ENCODE data around the gene KRTAP1-1.
"Not testable (repeated sequence)": the region's sequence is repeated elsewhere in the genome, so short reads cannot be mapped to it uniquely, and the experiment has no call there.

Gene KRTAP1-1

DNA sequence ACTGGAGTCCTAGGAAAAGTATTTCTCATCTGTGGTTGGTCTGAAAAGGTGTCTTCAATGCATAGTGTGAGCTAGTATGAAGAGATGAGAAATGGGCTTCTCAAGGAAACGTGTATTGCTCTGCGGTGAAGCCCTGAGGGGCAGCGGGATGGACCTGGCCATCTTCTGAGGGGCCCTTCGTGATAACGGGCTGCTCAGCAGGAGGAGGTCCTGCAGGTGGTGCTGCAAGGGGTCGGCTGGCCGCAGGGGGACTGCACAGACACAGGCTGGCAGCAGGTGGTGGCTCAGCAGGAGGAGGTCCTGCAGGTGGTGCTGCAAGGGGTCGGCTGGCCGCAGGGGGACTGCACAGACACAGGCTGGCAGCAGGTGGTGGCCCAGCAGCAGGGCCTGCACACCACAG lies 13.3 kb upstream of the KRTAP1-1 start:
- not testable (repeated sequence) for H3K79me2 ChIP-seq (ENCODE audit: insufficient read depth, low read length)

DNA sequence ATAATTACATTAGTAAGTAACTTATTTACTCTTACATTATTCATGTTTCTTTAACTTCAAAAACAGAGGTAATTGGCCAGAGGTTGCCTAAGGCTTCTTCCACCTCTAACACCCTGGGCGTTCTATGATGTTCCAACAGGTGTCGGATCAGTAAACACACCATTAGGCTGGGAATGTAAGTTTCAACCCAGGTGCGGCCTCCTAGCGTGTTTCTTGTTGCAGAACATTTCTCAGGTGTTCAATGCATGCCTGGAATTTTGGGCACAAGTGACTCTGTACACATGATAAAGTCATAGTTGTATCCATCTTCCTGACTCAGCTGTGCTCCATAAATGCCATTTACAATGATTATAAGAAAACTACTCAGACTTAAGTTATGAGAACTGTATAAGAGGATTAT lies 12.8 kb upstream of the KRTAP1-1 start:
- Histone ChIP-seq H3K9ac (ENCODE audit: low read length) (no peak overlapping the region), H3K79me2 (ENCODE audit: insufficient read depth, low read length) (no peaks in the 10 kb centered on the region), H2AFZ (ENCODE audit: low read depth, low read length, severe bottlenecking) (no peak overlapping the region), H3K27ac (ENCODE audit: low read depth, low read length) (no peak overlapping the region), H3F3A (ENCODE audit: insufficient read depth) (0 out of 2 replicates have a peak, but pooled peaks cover 3% of the 10 kb centered on the region), H3K27me3 (ENCODE audit: low read length) (no peaks in the 10 kb centered on the region), H3K9me2 (replicated peaks; ENCODE audit: insufficient read depth, low read length) (no peaks in the 10 kb centered on the region), H3K4me3 (ENCODE audit: insufficient read depth, low read length, poor library complexity, severe bottlenecking) (no peak overlapping the region), H3K36me3 (ENCODE audit: low read length) (no peaks in the 10 kb centered on the region), H4K20me1 (ENCODE audit: low read depth, low read length) (no peaks in the 10 kb centered on the region), H3K9me3 (ENCODE audit: insufficient read depth, low read length) (no peaks in the 10 kb centered on the region), H3K4me2 (ENCODE audit: low read depth, low read length, poor library complexity, severe bottlenecking) (no peak overlapping the region)
- TF ChIP-seq, protein P1, sequence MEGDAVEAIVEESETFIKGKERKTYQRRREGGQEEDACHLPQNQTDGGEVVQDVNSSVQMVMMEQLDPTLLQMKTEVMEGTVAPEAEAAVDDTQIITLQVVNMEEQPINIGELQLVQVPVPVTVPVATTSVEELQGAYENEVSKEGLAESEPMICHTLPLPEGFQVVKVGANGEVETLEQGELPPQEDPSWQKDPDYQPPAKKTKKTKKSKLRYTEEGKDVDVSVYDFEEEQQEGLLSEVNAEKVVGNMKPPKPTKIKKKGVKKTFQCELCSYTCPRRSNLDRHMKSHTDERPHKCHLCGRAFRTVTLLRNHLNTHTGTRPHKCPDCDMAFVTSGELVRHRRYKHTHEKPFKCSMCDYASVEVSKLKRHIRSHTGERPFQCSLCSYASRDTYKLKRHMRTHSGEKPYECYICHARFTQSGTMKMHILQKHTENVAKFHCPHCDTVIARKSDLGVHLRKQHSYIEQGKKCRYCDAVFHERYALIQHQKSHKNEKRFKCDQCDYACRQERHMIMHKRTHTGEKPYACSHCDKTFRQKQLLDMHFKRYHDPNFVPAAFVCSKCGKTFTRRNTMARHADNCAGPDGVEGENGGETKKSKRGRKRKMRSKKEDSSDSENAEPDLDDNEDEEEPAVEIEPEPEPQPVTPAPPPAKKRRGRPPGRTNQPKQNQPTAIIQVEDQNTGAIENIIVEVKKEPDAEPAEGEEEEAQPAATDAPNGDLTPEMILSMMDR (IDR thresholded peaks at IDR 0.05; ENCODE audit: insufficient read depth, low read length, poor library complexity, severe bottlenecking), result no peak
- TF ChIP-seq EZH2phosphoT487 (conservative IDR thresholded peaks at IDR 0.05; ENCODE audit: low read length), result no peak

More for the DNA sequence above, 13.3 kb upstream of the KRTAP1-1 start:
- H3K9me3 ChIP-seq (ENCODE audit: insufficient read depth, low read length); H3K27ac ChIP-seq (ENCODE audit: low read depth, low read length); H3F3A ChIP-seq (ENCODE audit: insufficient read depth); H3K9me2 ChIP-seq (replicated peaks; ENCODE audit: insufficient read depth, low read length); H3K9ac ChIP-seq (ENCODE audit: low read length); H2AFZ ChIP-seq (ENCODE audit: low read depth, low read length, severe bottlenecking); H3K4me2 ChIP-seq (ENCODE audit: low read depth, low read length, poor library complexity, severe bottlenecking); H3K27me3 ChIP-seq (ENCODE audit: low read length); H3K4me3 ChIP-seq (ENCODE audit: insufficient read depth, low read length, poor library complexity, severe bottlenecking); H4K20me1 ChIP-seq (ENCODE audit: low read depth, low read length); H3K36me3 ChIP-seq (ENCODE audit: low read length): not testable (repeated sequence)

DNA sequence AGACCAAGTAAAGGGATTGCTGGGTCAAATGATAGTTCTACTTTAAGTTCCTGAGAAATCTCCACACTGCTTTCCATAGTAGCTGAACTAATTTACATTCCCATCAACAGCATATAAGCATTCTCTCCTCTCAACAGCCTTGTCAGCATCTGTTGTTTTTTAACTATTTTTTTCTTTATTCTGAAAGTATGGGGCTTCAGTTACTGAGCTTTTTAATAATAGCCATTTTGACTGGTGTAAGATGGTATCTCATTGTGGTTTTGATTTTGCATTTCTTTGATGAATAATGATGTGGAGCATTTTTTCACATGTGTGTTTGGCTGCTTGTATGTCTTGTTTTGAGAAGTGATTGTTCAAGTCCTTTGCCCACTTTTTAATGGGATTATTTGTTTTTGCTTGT lies 11.3 kb upstream of the KRTAP1-1 start:
- Histone ChIP-seq H3K27ac (ENCODE audit: low read depth, low read length) (no peak overlapping the region), H4K20me1 (ENCODE audit: low read depth, low read length) (no peaks in the 10 kb centered on the region), H3F3A (ENCODE audit: insufficient read depth) (0 out of 2 replicates have a peak, but pooled peaks cover 3% of the 10 kb centered on the region), H3K79me2 (ENCODE audit: insufficient read depth, low read length) (no peaks in the 10 kb centered on the region), H2AFZ (ENCODE audit: low read depth, low read length, severe bottlenecking) (no peak overlapping the region), H3K9me2 (replicated peaks; ENCODE audit: insufficient read depth, low read length) (no peaks in the 10 kb centered on the region), H3K27me3 (ENCODE audit: low read length) (no peaks in the 10 kb centered on the region), H3K4me3 (ENCODE audit: insufficient read depth, low read length, poor library complexity, severe bottlenecking) (no peak overlapping the region), H3K36me3 (ENCODE audit: low read length) (no peaks in the 10 kb centered on the region), H3K9ac (ENCODE audit: low read length) (no peak overlapping the region), H3K4me2 (ENCODE audit: low read depth, low read length, poor library complexity, severe bottlenecking) (no peak overlapping the region), H3K9me3 (ENCODE audit: insufficient read depth, low read length) (no peaks in the 10 kb centered on the region)
- TF ChIP-seq, protein P1 (IDR thresholded peaks at IDR 0.05; ENCODE audit: insufficient read depth, low read length, poor library complexity, severe bottlenecking), result no peak
- no peak for TF ChIP-seq EZH2phosphoT487 (conservative IDR thresholded peaks at IDR 0.05; ENCODE audit: low read length)

DNA sequence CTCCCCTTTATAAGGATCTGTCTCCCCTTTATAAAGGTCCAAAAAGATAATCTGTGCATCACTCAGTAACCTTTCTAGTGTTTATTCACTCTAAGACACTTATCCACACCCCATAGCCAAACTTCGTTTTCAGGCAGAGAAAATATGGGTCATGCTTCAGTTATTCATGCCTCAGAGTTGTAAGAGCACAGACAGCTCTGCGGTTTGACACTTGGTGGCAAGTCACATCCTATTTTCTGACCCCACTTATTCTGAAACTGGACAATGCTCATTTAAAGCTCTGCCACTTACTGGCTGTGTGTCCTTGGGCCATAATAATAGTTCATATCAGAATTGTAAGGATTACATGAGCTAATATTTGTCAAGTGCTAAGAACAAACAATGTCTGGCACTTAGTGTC lies 7.9 kb upstream of the KRTAP1-1 start:
- no peaks in the 10 kb centered on the region for H3K36me3 ChIP-seq (ENCODE audit: low read length)
- H3K4me3 ChIP-seq (ENCODE audit: insufficient read depth, low read length, poor library complexity, severe bottlenecking), result no peak overlapping the region
- H3K79me2 ChIP-seq (ENCODE audit: insufficient read depth, low read length), result no peaks in the 10 kb centered on the region
- no peaks in the 10 kb centered on the region for H3K27me3 ChIP-seq (ENCODE audit: low read length)
- H3K9me2 ChIP-seq (replicated peaks; ENCODE audit: insufficient read depth, low read length), result no peaks in the 10 kb centered on the region
- H3K4me2 ChIP-seq (ENCODE audit: low read depth, low read length, poor library complexity, severe bottlenecking), result no peak overlapping the region
- H3F3A ChIP-seq (ENCODE audit: insufficient read depth), result 0 out of 2 replicates have a peak, but pooled peaks cover 3% of the 10 kb centered on the region
- no peaks in the 10 kb centered on the region for H3K9me3 ChIP-seq (ENCODE audit: insufficient read depth, low read length)
- no peak overlapping the region for H3K27ac ChIP-seq (ENCODE audit: low read depth, low read length)
- no peak for TF ChIP-seq EZH2phosphoT487 (conservative IDR thresholded peaks at IDR 0.05; ENCODE audit: low read length)
- TF ChIP-seq, protein P1 (IDR thresholded peaks at IDR 0.05; ENCODE audit: insufficient read depth, low read length, poor library complexity, severe bottlenecking), result no peak
- H3K9ac ChIP-seq (ENCODE audit: low read length), result no peak overlapping the region
- no peaks in the 10 kb centered on the region for H4K20me1 ChIP-seq (ENCODE audit: low read depth, low read length)
- no peak overlapping the region for H2AFZ ChIP-seq (ENCODE audit: low read depth, low read length, severe bottlenecking)

Data from SU-DHL-6 (cell line).